Body of pancreas (tissue), 4 donors: ENCODE results near the gene DNM3.

Experiments used
- POLR2A ChIP-seq, 3 donors: fragments of 450-650 bp; IDR thresholded peaks; one replicate each; pipeline ENCODE4 v1.6.1; 2016; ENCODE audit warnings: antibody characterized with exemption in 3 of 3, mild to moderate bottlenecking in 2 of 3
- TF ChIP-seq, protein P1 (sequence below), 7 experiments: fragments of 450-650 bp in 4 of 7; fragments of 200-600 bp in 3 of 7; sonication (generic) in 3 of 7; IDR thresholded peaks; one replicate each; pipeline ENCODE4 v1.5.1; 2016 to 2019; ENCODE audit warnings: antibody characterized with exemption in 7 of 7

DNA sequence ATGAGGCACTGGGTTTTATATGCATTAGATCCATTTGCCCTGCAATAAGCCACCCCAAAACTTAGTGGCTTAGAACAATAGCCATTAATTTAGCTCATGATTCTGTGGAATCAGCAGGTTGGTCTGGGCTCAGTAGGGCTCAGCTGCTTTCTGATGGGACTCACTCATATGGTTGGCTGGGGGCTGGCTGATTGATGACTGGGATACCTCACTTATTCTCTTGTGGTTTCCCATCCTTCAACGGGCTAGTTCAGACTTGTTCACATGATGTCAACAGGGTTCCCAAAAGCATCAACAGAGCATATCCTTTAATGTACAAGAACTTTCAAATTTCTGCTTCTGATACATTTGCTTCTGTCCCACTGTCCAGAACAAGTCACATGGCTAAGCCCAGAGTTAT, 43.2 kb downstream of the DNM3 start:
- TF ChIP-seq POLR2A (IDR thresholded peaks at IDR 0.05): no peak
- TF ChIP-seq, protein P1, sequence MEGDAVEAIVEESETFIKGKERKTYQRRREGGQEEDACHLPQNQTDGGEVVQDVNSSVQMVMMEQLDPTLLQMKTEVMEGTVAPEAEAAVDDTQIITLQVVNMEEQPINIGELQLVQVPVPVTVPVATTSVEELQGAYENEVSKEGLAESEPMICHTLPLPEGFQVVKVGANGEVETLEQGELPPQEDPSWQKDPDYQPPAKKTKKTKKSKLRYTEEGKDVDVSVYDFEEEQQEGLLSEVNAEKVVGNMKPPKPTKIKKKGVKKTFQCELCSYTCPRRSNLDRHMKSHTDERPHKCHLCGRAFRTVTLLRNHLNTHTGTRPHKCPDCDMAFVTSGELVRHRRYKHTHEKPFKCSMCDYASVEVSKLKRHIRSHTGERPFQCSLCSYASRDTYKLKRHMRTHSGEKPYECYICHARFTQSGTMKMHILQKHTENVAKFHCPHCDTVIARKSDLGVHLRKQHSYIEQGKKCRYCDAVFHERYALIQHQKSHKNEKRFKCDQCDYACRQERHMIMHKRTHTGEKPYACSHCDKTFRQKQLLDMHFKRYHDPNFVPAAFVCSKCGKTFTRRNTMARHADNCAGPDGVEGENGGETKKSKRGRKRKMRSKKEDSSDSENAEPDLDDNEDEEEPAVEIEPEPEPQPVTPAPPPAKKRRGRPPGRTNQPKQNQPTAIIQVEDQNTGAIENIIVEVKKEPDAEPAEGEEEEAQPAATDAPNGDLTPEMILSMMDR (IDR thresholded peaks at IDR 0.05): no peak
